H9 (cell line): ENCODE results near the gene PNMA6A. TPM values are rescaled to one million over a fixed set of nuclear protein-coding genes. Genes with fewer than 3 reads are reported as not detected.

Experiments
- DNase-seq: peaks from one replicate; pipeline ENCODE4 v3.0.0-alpha.2; 2017
- H2AFZ ChIP-seq: one replicate; pipeline ENCODE4 v1.6.1; 2013; ENCODE audit warnings: mild to moderate bottlenecking, low read length, control low read depth, moderate library complexity
- H2AK5ac ChIP-seq: 2 replicates; pipeline ENCODE4 v1.6.1; 2013; ENCODE audit warnings: low read length, control low read depth, mixed read lengths; ENCODE audit not compliant: insufficient read length
- H2BK120ac ChIP-seq: one replicate; pipeline ENCODE4 v1.6.1; 2013; ENCODE audit warnings: low read depth, mild to moderate bottlenecking, low read length, control low read depth, inconsistent platforms; ENCODE audit not compliant: poor library complexity, severe bottlenecking
- H2BK12ac ChIP-seq: 2 replicates; pipeline ENCODE4 v1.6.1; 2013; ENCODE audit warnings: low read length, control low read depth, mixed read lengths, low read depth; ENCODE audit not compliant: insufficient read length
- H2BK15ac ChIP-seq: 2 replicates; pipeline ENCODE4 v1.6.1; 2013; ENCODE audit warnings: low read depth, low read length, control low read depth
- H2BK20ac ChIP-seq: one replicate; pipeline ENCODE4 v1.6.1; 2013; ENCODE audit warnings: low read depth, mild to moderate bottlenecking, low read length, control low read depth, inconsistent platforms; ENCODE audit not compliant: poor library complexity, severe bottlenecking
- H2BK5ac ChIP-seq: 2 replicates; pipeline ENCODE4 v1.6.1; 2013; ENCODE audit warnings: low read length, control low read depth, mixed read lengths; ENCODE audit not compliant: insufficient read length
- H3K14ac ChIP-seq: 2 replicates; pipeline ENCODE4 v1.6.1; 2013; ENCODE audit warnings: low read length, control low read depth; ENCODE audit not compliant: insufficient read depth
- H3K18ac ChIP-seq: 2 replicates; pipeline ENCODE4 v1.6.1; 2013; ENCODE audit warnings: low read depth, mild to moderate bottlenecking, mixed read lengths, low read length, control low read depth; ENCODE audit not compliant: insufficient read length
- H3K23ac ChIP-seq: 2 replicates; pipeline ENCODE4 v1.6.1; 2013; ENCODE audit warnings: low read length, control low read depth, mixed read lengths, low read depth; ENCODE audit not compliant: insufficient read length
- H3K23me2 ChIP-seq: 2 replicates; pipeline ENCODE4 v1.6.1; 2013; ENCODE audit warnings: low read depth, mild to moderate bottlenecking, mixed read lengths, low read length, control low read depth; ENCODE audit not compliant: insufficient read length, poor library complexity, severe bottlenecking
- H3K27ac ChIP-seq: 2 replicates; pipeline ENCODE4 v1.5.1; 2013; ENCODE audit warnings: low read length, control low read depth, mixed read lengths, low read depth; ENCODE audit not compliant: insufficient read length
- H3K27me3 ChIP-seq: 2 replicates; pipeline ENCODE4 v1.6.1; 2013; ENCODE audit warnings: low read length, control low read depth, inconsistent platforms; ENCODE audit not compliant: insufficient read depth
- H3K4ac ChIP-seq: 2 replicates; pipeline ENCODE4 v1.6.1; 2013; ENCODE audit warnings: low read depth, mild to moderate bottlenecking, control low read depth, inconsistent platforms, low read length, moderate library complexity
- H3K4me1 ChIP-seq: 2 replicates; pipeline ENCODE4 v1.6.1; 2013; ENCODE audit warnings: low read length, control low read depth, inconsistent platforms; ENCODE audit not compliant: insufficient read depth
- H3K4me2 ChIP-seq: 2 replicates; pipeline ENCODE4 v1.6.1; 2013; ENCODE audit warnings: low read length, control low read depth, mixed read lengths; ENCODE audit not compliant: insufficient read length, insufficient read depth
- H3K56ac ChIP-seq: 2 replicates; pipeline ENCODE4 v1.6.1; 2013; ENCODE audit warnings: low read depth, mild to moderate bottlenecking, mixed read lengths, low read length, control low read depth; ENCODE audit not compliant: insufficient read length
- H3K79me1 ChIP-seq: 2 replicates; pipeline ENCODE4 v1.6.1; 2013; ENCODE audit warnings: low read depth, mild to moderate bottlenecking, moderate library complexity, low read length, control low read depth, inconsistent platforms; ENCODE audit not compliant: insufficient read depth, poor library complexity, severe bottlenecking
- H3K79me2 ChIP-seq: 2 replicates; pipeline ENCODE4 v1.6.1; 2013; ENCODE audit warnings: low read length, control low read depth, inconsistent platforms; ENCODE audit not compliant: insufficient read depth
- H3K9ac ChIP-seq: 2 replicates; pipeline ENCODE4 v1.6.1; 2013; ENCODE audit warnings: low read length, control low read depth, mixed read lengths; ENCODE audit not compliant: insufficient read length; ENCODE audit errors: extremely low read depth
- H3K9me3 ChIP-seq: one replicate; pipeline ENCODE4 v1.6.1; 2013; ENCODE audit warnings: low read depth, low read length, inconsistent platforms; ENCODE audit not compliant: control insufficient read depth
- H3T11ph ChIP-seq: one replicate; pipeline ENCODE4 v1.6.1; 2013; ENCODE audit warnings: mild to moderate bottlenecking, low read length, control low read depth, inconsistent platforms
- H4K20me1 ChIP-seq: one replicate; pipeline ENCODE4 v1.6.1; 2013; ENCODE audit not compliant: control insufficient read depth, insufficient read length, insufficient read depth
- H4K5ac ChIP-seq: 2 replicates; pipeline ENCODE4 v1.6.1; 2013; ENCODE audit warnings: low read depth, mild to moderate bottlenecking, mixed read lengths, low read length, control low read depth; ENCODE audit not compliant: insufficient read length
- H4K8ac ChIP-seq: replicated peaks from 2 replicates; pipeline ENCODE4 v1.6.1; 2013; ENCODE audit warnings: low read length, control low read depth, mixed read lengths, low read depth; ENCODE audit not compliant: insufficient read length
- H4K91ac ChIP-seq: 2 replicates; pipeline ENCODE4 v1.6.1; 2013; ENCODE audit warnings: low read depth, mild to moderate bottlenecking, moderate library complexity, mixed read lengths, low read length, control low read depth; ENCODE audit not compliant: insufficient read length
- H3K27ac Mint-ChIP-seq, 3 experiments: 2 replicates in 2 of 3; 3 replicates in 1 of 3; pipeline ENCODE4 v1.8.0; 2020 to 2021; ENCODE audit warnings: mixed read lengths in 3 of 3, mild to moderate bottlenecking in 1 of 3, moderate library complexity in 1 of 3
- H3K27me3 Mint-ChIP-seq: 2 replicates; pipeline ENCODE4 v1.8.0; 2021; ENCODE audit warnings: low read depth, mild to moderate bottlenecking, moderate library complexity, mixed read lengths
- H3K36me3 Mint-ChIP-seq, 3 experiments: 2 replicates in 2 of 3; 3 replicates in 1 of 3; pipeline ENCODE4 v1.8.0; 2020 to 2021; ENCODE audit warnings: low read depth in 3 of 3, mixed read lengths in 3 of 3; ENCODE audit not compliant: insufficient read depth in 1 of 3
- H3K4me1 Mint-ChIP-seq, 2 experiments: 2 replicates each; pipeline ENCODE4 v1.8.0; 2020; ENCODE audit warnings: mixed read lengths in 2 of 2
- H3K4me3 Mint-ChIP-seq, 2 experiments: 2 replicates in 1 of 2; 3 replicates in 1 of 2; pipeline ENCODE4 v1.8.0; 2020 to 2021; ENCODE audit warnings: mild to moderate bottlenecking in 2 of 2, mixed read lengths in 2 of 2, moderate library complexity in 1 of 2
- H3K9me3 Mint-ChIP-seq, 2 experiments: 2 replicates in 1 of 2; 3 replicates in 1 of 2; pipeline ENCODE4 v1.8.0; 2020; ENCODE audit warnings: mild to moderate bottlenecking in 2 of 2, mixed read lengths in 2 of 2, moderate library complexity in 1 of 2
- CTCF ChIP-seq: fragments of 200-600 bp; sonication (generic); conservative IDR thresholded peaks from 3 replicates; pipeline ENCODE4 v1.8.0; 2021; ENCODE audit warnings: antibody characterized with exemption, mild to moderate bottlenecking
- WGBS: extraction: QIAGEN DNeasy Blood & Tissue Kit; methylation state at CpG from one replicate; pipeline ENCODE4 v1.1.7; 2013; ENCODE audit warnings: missing lambda C conversion rate, low lambda C conversion rate, mixed read lengths; ENCODE audit not compliant: insufficient read length; ENCODE audit errors: extremely low coverage; 5-methylcytosine and 5-hydroxymethylcytosine counted together
- total RNA-seq: library from RNA; stranded (reverse); gene quantifications from 2 replicates; pipeline ENCODE4 v1.2.1, GENCODE V29; 2021

PNMA6A gene
- total RNA-seq, 1 experiment from 2014 or later: 7.7 TPM

GRCh38 chrX:153030801-153031200 is 41.5 kb upstream of the PNMA6A start:
- H2BK12ac ChIP-seq: no peak overlapping the region
- H4K91ac ChIP-seq: no peak overlapping the region
- no peak overlapping the region for H3K14ac ChIP-seq
- no peak overlapping the region for H3K4me2 ChIP-seq
- no peaks in the 10 kb centered on the region for H3K27me3 ChIP-seq
- no peaks in the 10 kb centered on the region for H3K79me2 ChIP-seq
- H2BK20ac ChIP-seq: no peak overlapping the region
- H3K23ac ChIP-seq: no peak overlapping the region
- peak overlapping the region in 1 of 3 experiments; percentile 48; a peak in 1 of 7 replicates for H3K27ac Mint-ChIP-seq
- no peak overlapping the region for H3K9ac ChIP-seq
- no peak overlapping the region for H2BK15ac ChIP-seq
- peaks cover 5 to 12% (median 5%) of the 10 kb centered on the region in 3 experiments; a peak in 6 of 7 replicates for H3K36me3 Mint-ChIP-seq
- H3T11ph ChIP-seq: no peak overlapping the region
- no peak overlapping the region for H2BK5ac ChIP-seq
- no peak overlapping the region for H2BK120ac ChIP-seq
- peaks cover 22% of the 10 kb centered on the region for H3K9me3 ChIP-seq
- no CpG with 5 or more reads among the region's 12 CpGs for WGBS
- peaks cover 62 to 77% of the 10 kb centered on the region in 2 experiments for H3K9me3 Mint-ChIP-seq
- H4K8ac ChIP-seq: no peak overlapping the region
- no peaks in the 10 kb centered on the region for H4K20me1 ChIP-seq
- peaks cover 27% of the 10 kb centered on the region for H3K27me3 Mint-ChIP-seq
- no peak overlapping the region for H3K27ac ChIP-seq
- H4K5ac ChIP-seq: no peak overlapping the region
- H3K56ac ChIP-seq: no peak overlapping the region
- H3K18ac ChIP-seq: no peak overlapping the region
- H3K79me1 ChIP-seq: no peaks in the 10 kb centered on the region
- no peak overlapping the region for H3K4ac ChIP-seq
- DNase-seq: no peak
- no peaks in the 10 kb centered on the region for H3K4me1 Mint-ChIP-seq
- H2AFZ ChIP-seq: no peak overlapping the region
- no peak overlapping the region for H2AK5ac ChIP-seq
- no peak overlapping the region for H3K4me3 Mint-ChIP-seq
- H3K23me2 ChIP-seq: peaks cover 5% of the 10 kb centered on the region
- H3K4me1 ChIP-seq: no peaks in the 10 kb centered on the region
- TF ChIP-seq CTCF: no peak
